Kidney epithelial cell (primary cell): Measurements from ENCODE around the gene DLG2. TPM values are rescaled to one million over a fixed set of nuclear protein-coding genes. Genes with fewer than 3 reads are reported as not detected.

ENCODE experiments used
- DNase-seq: peaks from one replicate; pipeline ENCODE4 v3.0.0-alpha.2; 2010; ENCODE audit warnings: low read depth
- H3K27me3 ChIP-seq: 2 replicates; pipeline ENCODE4 v1.6.0; 2011; ENCODE audit warnings: low read length; ENCODE audit not compliant: control insufficient read depth, insufficient read depth
- H3K36me3 ChIP-seq: 2 replicates; pipeline ENCODE4 v1.5.1; 2011; ENCODE audit warnings: low read length; ENCODE audit not compliant: control insufficient read depth, insufficient read depth
- H3K4me3 ChIP-seq: 2 replicates; pipeline ENCODE4 v1.5.1; 2011; ENCODE audit warnings: low read depth, mild to moderate bottlenecking, control low read depth, low read length
- total RNA-seq: library from RNA; depleted of rRNA; stranded (reverse); fragments of >200 nt; gene quantifications from 2 replicates; pipeline ENCODE4 v1.2.3, GENCODE V29; 2015
- TF ChIP-seq, protein P1 (sequence below): IDR thresholded peaks from 2 replicates; pipeline ENCODE4 v1.5.1; 2011; ENCODE audit warnings: mild to moderate bottlenecking, moderate library complexity, low read length, control low read depth, inconsistent platforms; ENCODE audit not compliant: insufficient read depth, poor library complexity, severe bottlenecking

The DLG2 gene
- total RNA-seq, 1 donor from 2014 or later, result 0.75 TPM

DNA sequence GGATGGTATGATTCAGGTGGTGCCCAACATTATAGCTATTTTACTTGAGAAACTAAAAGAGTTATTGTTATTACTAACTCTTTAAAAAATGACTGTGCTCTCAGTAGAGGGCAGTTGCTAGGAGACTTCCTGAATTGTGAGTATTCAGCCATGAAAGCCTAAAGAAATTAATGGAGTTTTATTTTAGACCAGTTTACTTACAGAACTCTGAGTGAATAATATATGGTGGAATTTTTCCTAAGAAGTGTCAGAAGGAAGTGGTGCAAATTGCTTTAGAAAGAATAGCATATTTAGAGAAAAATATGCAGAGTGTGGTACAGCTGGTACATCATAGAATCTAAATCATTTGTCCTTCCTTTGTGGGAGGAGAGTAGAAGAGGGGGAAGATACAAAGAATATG, 1651.1 kb downstream of the DLG2 start:
- TF ChIP-seq, protein P1, sequence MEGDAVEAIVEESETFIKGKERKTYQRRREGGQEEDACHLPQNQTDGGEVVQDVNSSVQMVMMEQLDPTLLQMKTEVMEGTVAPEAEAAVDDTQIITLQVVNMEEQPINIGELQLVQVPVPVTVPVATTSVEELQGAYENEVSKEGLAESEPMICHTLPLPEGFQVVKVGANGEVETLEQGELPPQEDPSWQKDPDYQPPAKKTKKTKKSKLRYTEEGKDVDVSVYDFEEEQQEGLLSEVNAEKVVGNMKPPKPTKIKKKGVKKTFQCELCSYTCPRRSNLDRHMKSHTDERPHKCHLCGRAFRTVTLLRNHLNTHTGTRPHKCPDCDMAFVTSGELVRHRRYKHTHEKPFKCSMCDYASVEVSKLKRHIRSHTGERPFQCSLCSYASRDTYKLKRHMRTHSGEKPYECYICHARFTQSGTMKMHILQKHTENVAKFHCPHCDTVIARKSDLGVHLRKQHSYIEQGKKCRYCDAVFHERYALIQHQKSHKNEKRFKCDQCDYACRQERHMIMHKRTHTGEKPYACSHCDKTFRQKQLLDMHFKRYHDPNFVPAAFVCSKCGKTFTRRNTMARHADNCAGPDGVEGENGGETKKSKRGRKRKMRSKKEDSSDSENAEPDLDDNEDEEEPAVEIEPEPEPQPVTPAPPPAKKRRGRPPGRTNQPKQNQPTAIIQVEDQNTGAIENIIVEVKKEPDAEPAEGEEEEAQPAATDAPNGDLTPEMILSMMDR, result no peak
- no peak overlapping the region for H3K4me3 ChIP-seq
- no peaks in the 10 kb centered on the region for H3K36me3 ChIP-seq
- H3K27me3 ChIP-seq, result no peaks in the 10 kb centered on the region
- DNase-seq, result no peak

DNA sequence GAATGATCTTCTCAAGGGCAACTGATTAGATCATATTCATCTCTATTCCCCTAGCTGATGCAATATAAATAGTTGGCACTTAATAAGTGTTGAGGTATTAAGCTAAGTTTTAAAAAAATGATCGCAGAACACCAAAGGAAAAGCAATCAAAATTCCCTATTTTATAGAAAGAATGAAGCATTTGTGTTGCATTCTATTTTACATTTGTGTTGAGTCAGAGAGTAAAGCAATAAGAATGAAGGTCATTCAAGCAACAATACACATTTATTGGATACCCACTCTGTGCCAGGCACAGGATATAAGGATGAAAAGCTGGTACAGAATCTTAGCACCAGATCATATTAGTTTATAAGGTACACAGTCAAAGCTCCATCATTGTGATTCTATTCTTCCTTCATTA, 1654.6 kb downstream of the DLG2 start:
- TF ChIP-seq, protein P1, result no peak
- H3K4me3 ChIP-seq, result no peak overlapping the region
- H3K36me3 ChIP-seq, result no peaks in the 10 kb centered on the region
- no peak for DNase-seq
- H3K27me3 ChIP-seq, result no peaks in the 10 kb centered on the region

DNA sequence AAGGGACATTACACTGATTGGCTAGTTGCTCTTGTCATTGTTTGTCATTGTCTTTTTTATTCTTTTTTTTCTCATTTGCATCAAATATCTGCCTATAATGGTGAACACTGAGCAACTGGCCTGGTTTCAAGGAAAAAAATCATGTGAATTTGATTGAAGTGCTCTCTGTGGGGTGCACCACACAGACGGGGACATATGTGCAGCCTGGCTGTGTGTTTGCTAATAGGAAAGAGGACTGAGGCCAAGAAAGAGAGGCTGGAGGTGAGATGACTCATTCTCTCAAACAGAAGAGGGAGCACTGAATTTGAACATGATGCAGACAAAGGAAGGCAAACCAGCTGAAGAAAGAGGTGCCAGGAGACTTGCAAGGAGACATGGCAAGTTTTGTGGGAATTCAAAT, 1656.1 kb downstream of the DLG2 start:
- H3K36me3 ChIP-seq, result no peaks in the 10 kb centered on the region
- TF ChIP-seq, protein P1, result no peak
- no peaks in the 10 kb centered on the region for H3K27me3 ChIP-seq
- H3K4me3 ChIP-seq, result no peak overlapping the region
- no peak for DNase-seq

DNA sequence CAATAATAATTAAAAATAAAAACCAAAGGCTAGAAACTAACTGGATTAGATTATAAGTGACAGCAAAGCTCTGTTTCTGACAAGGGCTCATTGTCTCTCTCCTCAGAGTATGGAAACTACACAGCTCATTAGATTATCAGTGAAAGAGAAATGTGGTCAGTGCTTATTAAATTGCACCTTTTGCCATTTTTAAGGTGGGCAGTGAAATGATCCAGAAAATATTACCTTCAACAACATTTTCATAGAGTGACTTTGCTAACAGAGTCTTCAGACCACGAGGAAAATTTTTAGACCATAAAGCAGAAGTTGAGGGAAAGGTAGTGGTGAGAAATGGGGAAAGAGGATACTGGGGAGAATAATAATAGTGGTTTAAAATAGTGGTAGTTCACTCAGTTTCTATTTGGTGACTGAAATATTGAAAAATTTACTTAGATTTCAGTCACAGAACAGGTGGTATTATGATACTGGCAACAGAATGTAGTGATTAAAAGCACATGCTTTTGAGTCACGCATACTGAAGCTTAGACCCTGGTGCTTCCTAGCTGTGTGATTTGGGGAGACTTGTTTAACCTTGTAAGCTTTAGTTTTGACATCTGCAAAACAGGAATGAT, 1657.0 kb downstream of the DLG2 start:
- Histone ChIP-seq H3K36me3 (no peaks in the 10 kb centered on the region), H3K27me3 (no peaks in the 10 kb centered on the region), H3K4me3 (no peak overlapping the region)
- TF ChIP-seq, protein P1, result no peak
- no peak for DNase-seq

DNA sequence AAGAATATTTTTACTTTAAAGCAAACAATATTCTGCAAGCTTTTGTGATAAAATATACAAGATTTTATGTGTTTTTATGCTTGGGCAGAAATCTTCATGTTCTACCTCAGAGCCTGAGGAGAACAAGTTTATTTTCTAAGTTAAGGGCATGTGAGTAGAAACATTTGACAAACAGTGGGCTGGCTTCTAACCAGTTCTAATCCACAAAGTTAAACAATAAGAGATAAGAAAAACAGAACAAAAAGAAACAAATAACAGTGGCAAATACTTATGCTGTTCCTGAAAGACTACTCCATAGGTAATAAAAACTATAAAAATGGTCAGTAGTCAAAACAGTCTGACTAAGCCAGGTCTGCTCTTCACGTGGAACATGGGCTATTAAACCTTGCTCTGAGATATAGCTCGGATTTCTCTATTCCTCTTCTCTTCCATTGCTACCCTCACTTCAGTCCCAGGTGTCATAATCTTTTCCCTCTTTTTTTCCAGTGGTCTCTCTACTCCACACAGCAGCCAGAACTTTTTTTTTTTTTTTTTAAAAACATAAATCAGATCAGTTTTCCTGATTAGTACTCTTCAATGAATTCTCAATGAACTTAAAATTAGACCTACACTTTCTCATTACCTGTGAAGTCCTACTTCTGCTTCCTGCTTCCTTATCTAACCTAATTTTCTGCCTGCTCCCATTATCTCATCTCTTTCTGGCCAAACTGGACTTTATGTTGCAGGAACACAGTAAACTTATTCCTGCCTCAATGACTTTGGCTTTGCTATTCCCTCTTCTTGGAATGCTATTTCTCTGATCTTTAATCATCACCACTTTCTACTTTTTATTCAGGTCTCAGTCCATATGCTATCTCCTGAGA, 1669.9 kb downstream of the DLG2 start:
- H3K4me3 ChIP-seq, result no peak overlapping the region
- H3K27me3 ChIP-seq, result no peaks in the 10 kb centered on the region
- TF ChIP-seq, protein P1, result no peak
- H3K36me3 ChIP-seq, result no peaks in the 10 kb centered on the region
- DNase-seq, result no peak
